Superior temporal gyrus (tissue), 1 donor: Measurements from ENCODE around the gene CAMK1D.
"Not testable (repeated sequence)": the region's sequence is repeated elsewhere in the genome, so short reads cannot be mapped to it uniquely, and the experiment has no call there.

ENCODE experiments used
- DNase-seq: peaks from one replicate; pipeline ENCODE4 v3.0.0-alpha.2; 2016; ENCODE audit errors: extremely low spot score

CAMK1D gene

DNA sequence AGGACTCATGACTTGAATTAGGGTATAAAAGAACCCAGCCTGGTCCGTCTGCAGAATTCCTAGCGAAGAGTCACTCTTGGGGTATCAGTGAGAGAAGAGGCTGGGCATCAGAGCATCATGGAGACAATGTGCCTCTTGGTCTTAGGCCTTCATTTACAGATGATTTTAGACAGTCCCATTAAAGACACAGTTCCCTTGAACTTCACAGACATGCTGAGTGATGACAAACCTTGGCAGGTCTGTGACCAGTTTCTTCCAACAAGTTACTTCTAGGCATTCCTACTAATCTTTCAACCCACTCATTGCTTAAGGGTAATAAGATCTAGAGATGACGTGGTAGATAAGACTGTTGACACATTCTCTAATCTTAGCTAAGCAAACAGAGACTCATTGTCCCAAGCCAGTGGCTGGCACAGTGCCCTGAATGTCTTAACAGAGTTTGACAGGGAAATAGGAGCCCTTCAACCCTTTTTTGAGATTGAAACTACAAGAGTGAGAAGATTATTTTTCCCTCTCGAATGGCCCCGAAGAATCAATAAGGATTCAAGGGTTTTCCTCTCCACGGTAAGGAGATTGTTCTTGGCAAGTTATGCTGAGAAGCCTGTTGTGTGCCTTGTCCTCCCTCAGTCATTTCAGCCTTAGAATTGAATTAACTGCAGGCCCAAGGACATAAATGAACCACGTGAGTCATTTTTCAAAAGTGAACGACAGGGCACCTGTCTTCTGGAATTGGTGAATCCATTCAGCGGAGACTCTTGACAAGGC is 371.1 kb downstream of the CAMK1D start:
- DNase-seq = peak; percentile 67

DNA sequence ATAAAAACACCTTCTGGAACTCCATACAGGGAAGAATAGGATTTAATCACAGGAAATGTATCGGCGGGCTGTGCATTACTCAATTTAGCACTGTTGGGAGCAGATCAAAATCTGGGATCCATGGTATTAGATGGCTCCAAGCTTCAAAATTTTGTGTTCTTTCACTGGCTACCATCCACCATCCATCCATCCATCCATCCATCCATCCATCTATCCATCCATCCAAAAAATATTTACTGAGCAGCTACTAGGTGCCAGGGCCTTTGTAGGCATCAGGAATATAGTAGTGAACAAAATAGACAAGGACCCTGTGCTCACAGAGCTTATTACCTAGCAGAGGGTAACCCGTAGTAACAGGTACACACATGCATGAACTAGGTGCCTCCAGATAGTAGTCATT is 372.0 kb downstream of the CAMK1D start:
- no peak for DNase-seq

DNA sequence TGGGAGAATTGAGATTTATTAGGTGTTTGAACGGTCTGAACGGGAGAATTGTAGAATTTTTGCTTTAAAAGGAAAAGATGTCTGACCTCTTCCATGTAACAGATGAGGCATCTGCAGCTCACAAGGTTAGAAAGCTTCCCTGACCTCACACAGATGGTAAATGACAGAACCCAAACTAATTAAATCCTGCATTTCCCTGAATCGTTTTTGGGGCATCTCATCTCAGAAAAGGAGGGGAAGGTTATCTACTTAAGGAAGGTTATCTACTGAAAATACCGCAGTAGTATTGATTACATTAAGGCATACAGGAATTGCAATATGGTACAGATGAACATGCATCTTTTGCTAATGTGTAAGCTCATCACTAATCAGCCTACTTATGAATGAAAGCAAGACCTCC is 373.9 kb downstream of the CAMK1D start:
- no peak for DNase-seq

DNA sequence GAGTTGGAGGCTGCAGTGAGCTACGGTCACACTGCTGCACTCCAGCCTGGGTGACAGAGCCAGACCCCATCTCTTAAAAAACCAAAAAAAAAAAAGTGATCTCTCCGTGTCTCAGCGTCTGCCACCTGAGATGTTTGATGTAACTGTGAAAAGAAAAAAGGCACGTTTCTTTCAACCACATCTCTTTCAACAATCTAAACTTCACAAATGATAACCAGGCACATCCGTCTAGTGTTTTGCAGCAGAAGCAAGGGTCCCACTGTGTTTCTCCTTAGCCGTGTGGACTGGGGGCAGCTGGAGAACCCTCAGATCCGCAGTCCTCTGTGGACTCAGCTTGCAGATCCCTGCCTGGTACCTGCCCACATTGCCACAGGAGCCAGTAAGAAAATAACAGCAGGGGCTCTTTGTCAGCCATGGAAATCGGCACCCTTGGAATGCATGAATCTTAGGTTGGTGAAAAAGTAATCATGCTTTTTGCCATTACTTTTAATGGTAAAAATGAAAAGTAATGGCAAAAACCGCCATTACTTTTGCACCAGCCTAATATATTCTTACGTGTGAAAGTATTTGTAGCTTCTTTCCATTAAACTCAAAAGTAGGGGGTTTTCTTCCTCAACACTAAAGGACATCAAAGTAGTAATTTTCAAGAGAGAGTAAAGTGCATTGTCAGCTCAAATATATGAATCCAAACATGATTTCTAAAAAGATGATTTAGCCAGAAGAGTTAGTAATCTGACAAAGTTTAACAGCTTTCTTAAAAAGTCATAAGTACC is 375.6 kb downstream of the CAMK1D start:
- DNase-seq = no peak

DNA sequence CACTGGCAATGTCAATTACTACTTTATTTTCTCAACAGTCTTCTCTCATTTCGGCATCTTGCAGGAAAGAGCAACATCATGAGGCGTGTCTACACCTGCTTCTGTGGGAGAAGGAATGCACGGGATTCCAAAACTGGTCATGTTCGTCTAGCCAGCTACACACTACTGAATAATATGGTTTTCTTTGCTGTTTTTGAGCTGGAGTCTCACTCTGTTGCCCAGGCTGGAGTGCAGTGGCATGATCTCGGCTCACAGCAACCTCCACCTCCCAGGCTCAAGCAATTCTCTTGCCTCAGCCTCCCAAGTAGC is 376.2 kb downstream of the CAMK1D start:
- not testable (repeated sequence) for DNase-seq

GRCh38 chr10:12726971-12727831 is 377.9 kb downstream of the CAMK1D start:
- DNase-seq = no peak

DNA sequence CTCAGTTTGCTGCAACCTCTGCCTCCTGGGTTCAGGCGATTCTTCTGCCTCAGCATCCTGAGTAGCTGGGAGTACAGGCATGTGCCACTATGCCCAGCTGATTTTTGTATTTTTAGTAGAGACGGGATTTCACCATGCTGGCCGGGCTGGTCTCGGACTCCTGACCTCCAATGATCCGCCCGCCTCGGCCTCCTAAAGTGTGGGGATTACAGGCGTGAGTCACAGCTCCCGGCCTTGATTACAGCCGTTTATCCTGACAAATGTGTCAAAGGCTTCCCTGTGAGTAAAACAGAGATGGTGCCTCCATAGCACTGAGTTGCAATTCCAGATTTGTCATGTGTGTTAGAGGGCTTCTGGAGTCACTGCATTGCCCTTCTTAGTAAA is 378.5 kb downstream of the CAMK1D start:
- no peak for DNase-seq

DNA sequence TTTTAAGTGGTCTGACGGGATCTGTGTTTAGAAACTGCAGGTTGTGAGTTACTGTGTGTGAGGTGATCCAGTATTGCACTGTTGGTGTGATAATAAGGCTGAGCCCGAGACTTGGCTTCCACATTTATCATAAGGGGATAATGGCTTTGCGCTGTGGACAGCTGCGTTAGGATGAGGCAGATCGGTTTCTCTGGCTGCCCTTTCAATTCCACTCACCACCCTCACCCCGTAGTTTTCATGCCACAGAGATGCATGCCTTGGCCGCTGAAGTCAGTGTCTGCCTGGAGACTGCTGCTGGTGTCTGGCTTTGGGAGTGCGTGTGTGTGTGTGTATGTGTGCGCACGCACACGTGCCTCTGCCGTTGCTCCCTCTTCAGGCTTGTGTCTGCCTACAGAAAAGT is 379.1 kb downstream of the CAMK1D start:
- no peak for DNase-seq

GRCh38 chr10:12729885-12730284 is 380.5 kb downstream of the CAMK1D start:
- no peak for DNase-seq

DNA sequence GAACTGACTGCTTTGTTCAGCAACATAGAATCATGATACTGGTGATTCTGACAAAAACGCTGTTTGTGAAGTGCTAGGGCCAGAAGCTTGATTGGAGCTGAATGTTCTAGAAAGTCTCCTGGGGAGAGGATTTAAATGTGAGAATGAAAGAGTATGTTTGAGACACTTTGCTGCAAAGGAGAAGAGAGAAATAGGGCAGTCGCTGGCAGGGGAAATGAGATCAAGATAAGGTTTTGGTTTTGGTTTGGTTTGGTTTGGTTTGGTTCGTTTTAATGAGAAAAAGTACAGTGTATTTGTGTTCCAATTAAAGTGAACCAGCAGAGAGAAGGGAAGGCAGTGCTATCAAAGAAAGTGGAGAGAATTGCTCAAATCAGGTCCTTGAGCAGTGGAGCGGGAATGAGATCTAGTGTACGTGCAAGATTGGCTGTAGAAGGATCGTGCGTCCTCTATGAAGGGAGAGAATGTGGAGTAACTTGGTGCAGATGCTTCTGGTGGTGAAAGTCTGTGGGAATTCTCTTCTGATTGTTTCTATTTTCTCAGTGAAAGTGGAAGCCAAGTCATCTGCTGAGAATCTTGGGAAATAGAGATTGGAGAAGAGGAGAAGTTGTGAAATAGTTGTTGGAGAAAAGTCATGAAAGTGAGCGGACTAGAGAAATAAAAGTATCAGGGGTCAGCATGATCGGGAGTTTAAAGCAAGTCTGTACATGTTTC is 381.6 kb downstream of the CAMK1D start:
- DNase-seq = no peak

DNA sequence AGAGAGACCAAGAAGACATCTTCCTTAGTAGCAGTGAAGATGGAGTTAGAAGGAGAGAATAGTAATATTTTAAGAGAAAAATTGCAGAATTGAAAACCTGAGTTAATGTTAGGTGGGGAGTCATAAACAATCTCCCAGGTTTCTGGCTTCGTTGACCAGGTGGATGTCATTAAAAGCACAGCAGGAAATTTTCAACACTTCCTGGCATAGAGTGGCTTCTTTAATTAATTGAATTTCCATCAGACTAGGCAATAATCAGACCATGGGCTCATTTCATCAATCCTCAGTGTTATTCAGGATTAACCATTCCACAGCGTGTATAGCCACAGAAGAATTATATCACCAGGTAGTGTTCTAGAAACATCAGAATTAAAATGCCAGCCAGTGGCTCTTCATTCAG is 383.9 kb downstream of the CAMK1D start:
- no peak for DNase-seq

DNA sequence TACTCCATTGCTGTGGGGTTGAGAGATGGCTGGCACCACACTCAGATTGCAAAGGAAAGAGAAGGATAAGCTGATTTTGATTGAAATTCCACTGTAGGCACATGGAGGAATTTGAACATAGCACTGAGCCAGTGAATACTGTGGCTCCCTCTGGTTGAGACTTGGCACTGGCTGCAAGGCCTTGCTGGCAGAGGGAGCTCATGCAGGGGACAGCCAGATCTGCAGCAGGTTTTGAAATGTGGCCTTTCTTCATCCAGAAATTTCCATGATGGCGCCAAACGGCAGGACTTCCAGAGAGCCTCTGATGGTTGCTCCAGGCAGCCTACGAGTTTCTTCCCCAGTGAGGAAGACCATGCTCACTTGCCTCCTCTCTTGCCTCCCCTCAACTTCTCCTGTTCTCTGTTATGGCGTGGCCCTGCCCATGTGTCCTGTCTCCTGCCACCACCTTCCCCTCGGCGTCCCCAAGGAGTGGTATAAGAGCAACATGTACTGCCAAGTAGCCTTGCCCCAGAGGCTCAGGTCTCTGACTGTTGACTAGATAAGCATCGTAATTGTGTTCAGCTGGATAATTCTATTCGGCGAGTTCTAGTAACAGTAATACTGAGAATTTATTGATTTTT is 386.6 kb downstream of the CAMK1D start:
- DNase-seq = no peak

GRCh38 chr10:12740813-12741212 is 391.5 kb downstream of the CAMK1D start:
- no peak for DNase-seq

GRCh38 chr10:12741360-12741804 is 392.0 kb downstream of the CAMK1D start:
- DNase-seq = no peak

GRCh38 chr10:12742771-12743170 is 393.4 kb downstream of the CAMK1D start:
- DNase-seq = no peak

DNA sequence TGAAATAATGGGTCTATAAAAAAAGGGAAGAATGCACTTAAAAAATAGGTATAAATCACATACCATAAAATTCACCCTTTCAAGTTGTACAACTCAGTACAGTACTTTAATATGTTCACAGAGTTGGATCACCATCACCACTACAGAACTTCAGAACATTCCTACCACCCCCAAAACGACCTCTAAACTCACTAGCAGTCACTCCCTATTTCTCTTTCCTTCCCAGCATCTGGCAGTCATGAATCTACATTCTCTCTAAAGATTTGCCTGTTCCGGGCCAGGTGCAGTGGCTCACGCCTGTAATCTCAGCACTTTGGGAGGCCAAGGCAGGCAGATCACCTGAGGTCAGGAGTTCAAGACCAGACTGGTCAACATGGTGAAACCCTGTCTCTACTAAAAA is 394.1 kb downstream of the CAMK1D start:
- DNase-seq = not testable (repeated sequence)

DNA sequence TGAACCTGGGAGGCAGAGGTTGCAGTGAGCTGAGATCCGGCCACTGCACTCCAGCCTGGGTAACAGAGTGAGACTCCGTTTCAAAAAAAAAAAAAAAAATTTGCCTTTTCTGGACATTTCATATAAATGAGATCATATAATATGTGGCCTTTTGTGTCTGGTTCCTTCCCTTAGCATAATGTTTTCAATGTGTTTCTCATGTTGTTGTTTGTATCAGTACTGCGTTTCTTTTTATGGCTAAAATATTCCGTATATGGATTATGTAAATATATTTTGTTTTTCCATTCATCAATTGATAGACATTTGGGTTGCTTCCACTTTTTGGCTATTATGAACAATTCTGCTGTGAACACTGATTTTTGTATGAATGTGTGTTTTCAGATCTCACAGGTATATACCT is 394.6 kb downstream of the CAMK1D start:
- no peak for DNase-seq

GRCh38 chr10:12748186-12748585 is 398.8 kb downstream of the CAMK1D start:
- DNase-seq = no peak

DNA sequence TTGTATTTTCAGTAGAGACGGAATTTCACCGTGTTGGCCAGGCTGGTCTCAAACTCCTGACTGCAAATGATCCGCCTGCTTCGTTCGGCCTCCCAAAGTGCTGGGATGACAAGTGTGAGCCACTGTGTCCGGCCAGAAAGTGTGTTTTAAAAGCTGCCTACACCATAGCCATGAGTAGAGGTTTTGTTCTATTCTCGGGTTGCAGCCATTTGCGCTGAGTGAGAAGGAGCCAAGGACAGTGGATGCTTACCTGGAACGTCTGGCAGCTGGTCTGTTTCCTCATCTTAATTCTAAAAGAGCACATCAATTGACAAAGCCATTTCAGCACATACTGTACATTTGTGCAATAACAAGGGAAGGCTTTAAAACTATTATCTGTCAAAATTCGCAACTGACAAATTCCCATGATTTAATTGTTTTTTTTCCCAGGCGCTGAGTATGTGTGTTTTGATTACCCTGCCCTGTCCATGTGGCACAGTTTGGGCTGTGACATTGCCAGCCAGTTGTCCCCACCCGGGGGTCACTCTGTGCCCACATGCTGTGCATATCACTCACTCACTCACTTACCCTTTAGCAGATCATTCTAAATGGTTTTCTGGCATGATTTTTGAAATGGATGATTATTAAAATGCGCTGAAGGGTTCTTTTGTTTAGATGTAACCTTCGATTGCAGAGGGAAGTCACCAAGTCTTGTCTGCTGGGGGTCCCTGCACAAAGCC is 400.6 kb downstream of the CAMK1D start:
- no peak for DNase-seq

GRCh38 chr10:12750526-12751201 is 401.3 kb downstream of the CAMK1D start:
- DNase-seq = no peak
